ENCODE measurements around the gene IGFBP2.

DNA sequence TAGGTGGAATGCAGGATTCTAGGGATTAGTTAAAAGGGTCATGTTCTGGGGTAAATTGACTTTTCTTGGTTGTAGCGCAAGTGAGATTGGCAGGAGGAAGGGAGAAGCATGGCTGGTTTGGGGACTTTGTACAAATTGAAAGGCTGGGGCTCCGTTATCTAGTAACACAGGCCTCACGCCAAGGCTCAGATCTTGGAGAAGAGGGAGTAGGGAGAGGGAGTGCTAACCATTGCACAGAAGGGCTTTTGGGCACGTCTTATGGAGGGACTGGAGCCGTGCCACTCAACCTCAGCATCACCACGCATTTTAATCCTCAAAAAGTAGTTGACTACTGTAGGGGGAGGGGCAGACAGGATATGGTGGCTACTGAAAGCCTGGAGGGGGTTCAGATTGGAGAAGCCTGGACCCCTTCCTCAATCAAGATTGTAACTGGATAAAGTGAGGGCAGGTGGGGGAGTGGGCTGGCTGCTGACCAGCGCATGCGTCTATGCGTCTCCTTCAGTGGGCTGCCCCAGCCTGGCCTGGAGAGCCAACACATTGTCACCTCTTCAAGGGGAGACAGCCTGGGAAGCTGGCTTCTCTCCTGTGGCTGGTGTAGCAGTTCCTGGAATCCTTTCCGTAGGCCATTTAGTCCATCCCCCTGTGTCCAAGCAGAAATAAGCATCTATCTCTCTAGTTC lies 47.9 kb downstream of the IGFBP2 start:
- TF ChIP-seq CTCF (conservative IDR thresholded peaks at IDR 0.05; ENCODE audit: low read depth in 2 of 2) (no peak), CREB1 (CRISPR knock-in tag; IDR thresholded peaks at IDR 0.05; ENCODE audit: low read depth) (no peak), EZH2phosphoT487 (IDR thresholded peaks at IDR 0.05; ENCODE audit: unreplicated experiment) (no peak), EZH2 (IDR thresholded peaks at IDR 0.05; ENCODE audit: low read depth, unreplicated experiment) (no peak), POLR2AphosphoS5 (IDR thresholded peaks at IDR 0.05; ENCODE audit: low read depth) (no peak), JUNB (IDR thresholded peaks at IDR 0.05; ENCODE audit: unreplicated experiment) (no peak), STAT1 (IDR thresholded peaks at IDR 0.05; ENCODE audit: unreplicated experiment) (no peak)
- TF ChIP-seq, protein P1, sequence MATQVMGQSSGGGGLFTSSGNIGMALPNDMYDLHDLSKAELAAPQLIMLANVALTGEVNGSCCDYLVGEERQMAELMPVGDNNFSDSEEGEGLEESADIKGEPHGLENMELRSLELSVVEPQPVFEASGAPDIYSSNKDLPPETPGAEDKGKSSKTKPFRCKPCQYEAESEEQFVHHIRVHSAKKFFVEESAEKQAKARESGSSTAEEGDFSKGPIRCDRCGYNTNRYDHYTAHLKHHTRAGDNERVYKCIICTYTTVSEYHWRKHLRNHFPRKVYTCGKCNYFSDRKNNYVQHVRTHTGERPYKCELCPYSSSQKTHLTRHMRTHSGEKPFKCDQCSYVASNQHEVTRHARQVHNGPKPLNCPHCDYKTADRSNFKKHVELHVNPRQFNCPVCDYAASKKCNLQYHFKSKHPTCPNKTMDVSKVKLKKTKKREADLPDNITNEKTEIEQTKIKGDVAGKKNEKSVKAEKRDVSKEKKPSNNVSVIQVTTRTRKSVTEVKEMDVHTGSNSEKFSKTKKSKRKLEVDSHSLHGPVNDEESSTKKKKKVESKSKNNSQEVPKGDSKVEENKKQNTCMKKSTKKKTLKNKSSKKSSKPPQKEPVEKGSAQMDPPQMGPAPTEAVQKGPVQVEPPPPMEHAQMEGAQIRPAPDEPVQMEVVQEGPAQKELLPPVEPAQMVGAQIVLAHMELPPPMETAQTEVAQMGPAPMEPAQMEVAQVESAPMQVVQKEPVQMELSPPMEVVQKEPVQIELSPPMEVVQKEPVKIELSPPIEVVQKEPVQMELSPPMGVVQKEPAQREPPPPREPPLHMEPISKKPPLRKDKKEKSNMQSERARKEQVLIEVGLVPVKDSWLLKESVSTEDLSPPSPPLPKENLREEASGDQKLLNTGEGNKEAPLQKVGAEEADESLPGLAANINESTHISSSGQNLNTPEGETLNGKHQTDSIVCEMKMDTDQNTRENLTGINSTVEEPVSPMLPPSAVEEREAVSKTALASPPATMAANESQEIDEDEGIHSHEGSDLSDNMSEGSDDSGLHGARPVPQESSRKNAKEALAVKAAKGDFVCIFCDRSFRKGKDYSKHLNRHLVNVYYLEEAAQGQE (IDR thresholded peaks at IDR 0.05; ENCODE audit: unreplicated experiment), result no peak
- TF ChIP-seq, protein P2, sequence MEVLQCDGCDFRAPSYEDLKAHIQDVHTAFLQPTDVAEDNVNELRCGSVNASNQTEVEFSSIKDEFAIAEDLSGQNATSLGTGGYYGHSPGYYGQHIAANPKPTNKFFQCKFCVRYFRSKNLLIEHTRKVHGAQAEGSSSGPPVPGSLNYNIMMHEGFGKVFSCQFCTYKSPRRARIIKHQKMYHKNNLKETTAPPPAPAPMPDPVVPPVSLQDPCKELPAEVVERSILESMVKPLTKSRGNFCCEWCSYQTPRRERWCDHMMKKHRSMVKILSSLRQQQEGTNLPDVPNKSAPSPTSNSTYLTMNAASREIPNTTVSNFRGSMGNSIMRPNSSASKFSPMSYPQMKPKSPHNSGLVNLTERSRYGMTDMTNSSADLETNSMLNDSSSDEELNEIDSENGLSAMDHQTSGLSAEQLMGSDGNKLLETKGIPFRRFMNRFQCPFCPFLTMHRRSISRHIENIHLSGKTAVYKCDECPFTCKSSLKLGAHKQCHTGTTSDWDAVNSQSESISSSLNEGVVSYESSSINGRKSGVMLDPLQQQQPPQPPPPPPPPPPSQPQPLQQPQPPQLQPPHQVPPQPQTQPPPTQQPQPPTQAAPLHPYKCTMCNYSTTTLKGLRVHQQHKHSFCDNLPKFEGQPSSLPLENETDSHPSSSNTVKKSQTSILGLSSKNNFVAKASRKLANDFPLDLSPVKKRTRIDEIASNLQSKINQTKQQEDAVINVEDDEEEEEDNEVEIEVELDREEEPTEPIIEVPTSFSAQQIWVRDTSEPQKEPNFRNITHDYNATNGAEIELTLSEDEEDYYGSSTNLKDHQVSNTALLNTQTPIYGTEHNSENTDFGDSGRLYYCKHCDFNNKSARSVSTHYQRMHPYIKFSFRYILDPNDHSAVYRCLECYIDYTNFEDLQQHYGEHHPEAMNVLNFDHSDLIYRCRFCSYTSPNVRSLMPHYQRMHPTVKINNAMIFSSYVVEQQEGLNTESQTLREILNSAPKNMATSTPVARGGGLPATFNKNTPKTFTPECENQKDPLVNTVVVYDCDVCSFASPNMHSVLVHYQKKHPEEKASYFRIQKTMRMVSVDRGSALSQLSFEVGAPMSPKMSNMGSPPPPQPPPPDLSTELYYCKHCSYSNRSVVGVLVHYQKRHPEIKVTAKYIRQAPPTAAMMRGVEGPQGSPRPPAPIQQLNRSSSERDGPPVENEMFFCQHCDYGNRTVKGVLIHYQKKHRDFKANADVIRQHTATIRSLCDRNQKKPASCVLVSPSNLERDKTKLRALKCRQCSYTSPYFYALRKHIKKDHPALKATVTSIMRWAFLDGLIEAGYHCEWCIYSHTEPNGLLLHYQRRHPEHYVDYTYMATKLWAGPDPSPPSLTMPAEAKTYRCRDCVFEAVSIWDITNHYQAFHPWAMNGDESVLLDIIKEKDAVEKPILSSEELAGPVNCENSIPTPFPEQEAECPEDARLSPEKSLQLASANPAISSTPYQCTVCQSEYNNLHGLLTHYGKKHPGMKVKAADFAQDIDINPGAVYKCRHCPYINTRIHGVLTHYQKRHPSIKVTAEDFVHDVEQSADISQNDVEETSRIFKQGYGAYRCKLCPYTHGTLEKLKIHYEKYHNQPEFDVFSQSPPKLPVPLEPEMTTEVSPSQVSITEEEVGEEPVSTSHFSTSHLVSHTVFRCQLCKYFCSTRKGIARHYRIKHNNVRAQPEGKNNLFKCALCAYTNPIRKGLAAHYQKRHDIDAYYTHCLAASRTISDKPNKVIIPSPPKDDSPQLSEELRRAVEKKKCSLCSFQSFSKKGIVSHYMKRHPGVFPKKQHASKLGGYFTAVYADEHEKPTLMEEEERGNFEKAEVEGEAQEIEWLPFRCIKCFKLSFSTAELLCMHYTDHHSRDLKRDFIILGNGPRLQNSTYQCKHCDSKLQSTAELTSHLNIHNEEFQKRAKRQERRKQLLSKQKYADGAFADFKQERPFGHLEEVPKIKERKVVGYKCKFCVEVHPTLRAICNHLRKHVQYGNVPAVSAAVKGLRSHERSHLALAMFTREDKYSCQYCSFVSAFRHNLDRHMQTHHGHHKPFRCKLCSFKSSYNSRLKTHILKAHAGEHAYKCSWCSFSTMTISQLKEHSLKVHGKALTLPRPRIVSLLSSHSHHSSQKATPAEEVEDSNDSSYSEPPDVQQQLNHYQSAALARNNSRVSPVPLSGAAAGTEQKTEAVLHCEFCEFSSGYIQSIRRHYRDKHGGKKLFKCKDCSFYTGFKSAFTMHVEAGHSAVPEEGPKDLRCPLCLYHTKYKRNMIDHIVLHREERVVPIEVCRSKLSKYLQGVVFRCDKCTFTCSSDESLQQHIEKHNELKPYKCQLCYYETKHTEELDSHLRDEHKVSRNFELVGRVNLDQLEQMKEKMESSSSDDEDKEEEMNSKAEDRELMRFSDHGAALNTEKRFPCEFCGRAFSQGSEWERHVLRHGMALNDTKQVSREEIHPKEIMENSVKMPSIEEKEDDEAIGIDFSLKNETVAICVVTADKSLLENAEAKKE (CRISPR knock-in tag; IDR thresholded peaks at IDR 0.05), result no peak
